DOHH2 (cell line): ENCODE results near the gene ANKRD33B.

Experiments used
- EZH2phosphoT487 ChIP-seq: fragments of 200-600 bp; sonication (generic); IDR thresholded peaks from 2 replicates; pipeline ENCODE4 v1.6.1; 2017; ENCODE audit warnings: borderline replicate concordance, mild to moderate bottlenecking, antibody characterized with exemption, low read length, moderate library complexity, mixed read lengths
- TF ChIP-seq, protein P1 (sequence below): fragments of 200-600 bp; sonication (generic); IDR thresholded peaks from one replicate; pipeline ENCODE4 v1.5.1; 2014; ENCODE audit warnings: antibody characterized with exemption, mild to moderate bottlenecking, low read depth, low read length; ENCODE audit not compliant: poor library complexity, severe bottlenecking

DNA sequence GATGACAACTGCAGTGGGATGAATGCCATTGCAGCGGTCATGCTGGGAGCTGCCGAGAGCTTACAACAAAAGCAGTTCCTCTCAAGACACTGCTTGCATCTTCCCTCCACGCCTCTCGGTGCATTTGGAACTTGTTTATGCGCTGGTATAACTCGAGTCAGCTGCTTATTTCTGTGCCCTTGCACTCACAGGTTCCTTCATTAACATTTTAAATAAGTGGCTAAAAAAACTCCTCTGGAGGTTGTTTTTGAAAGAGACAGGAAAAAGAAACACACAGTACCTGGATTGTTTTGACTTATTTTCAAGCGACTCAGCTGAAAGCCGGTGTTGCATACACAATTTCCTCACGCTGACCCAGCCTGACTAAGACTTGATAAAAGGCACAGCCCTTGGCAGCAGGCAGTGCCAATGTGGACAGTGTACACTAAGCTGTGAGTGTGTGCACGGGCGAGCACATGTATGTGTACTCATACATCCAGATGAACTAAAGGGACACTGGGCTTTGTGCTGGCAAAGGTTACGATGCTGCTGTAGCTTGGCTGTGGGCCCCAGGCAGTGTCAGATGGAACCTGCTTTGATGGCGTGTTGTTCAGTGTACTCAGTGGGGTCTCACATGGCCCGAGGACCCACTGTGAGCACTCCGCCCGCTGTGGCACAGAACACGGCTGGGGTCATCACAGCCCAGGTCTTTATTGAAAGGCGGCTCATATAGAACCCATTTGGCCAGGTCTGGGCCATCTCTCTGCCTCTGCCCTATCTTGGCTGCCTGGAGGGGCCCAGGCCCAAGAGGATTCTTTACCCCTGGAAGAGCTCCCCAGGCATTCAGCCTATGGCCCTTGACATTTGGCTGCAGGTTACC lies 92.3 kb downstream of the ANKRD33B start:
- TF ChIP-seq, protein P1, sequence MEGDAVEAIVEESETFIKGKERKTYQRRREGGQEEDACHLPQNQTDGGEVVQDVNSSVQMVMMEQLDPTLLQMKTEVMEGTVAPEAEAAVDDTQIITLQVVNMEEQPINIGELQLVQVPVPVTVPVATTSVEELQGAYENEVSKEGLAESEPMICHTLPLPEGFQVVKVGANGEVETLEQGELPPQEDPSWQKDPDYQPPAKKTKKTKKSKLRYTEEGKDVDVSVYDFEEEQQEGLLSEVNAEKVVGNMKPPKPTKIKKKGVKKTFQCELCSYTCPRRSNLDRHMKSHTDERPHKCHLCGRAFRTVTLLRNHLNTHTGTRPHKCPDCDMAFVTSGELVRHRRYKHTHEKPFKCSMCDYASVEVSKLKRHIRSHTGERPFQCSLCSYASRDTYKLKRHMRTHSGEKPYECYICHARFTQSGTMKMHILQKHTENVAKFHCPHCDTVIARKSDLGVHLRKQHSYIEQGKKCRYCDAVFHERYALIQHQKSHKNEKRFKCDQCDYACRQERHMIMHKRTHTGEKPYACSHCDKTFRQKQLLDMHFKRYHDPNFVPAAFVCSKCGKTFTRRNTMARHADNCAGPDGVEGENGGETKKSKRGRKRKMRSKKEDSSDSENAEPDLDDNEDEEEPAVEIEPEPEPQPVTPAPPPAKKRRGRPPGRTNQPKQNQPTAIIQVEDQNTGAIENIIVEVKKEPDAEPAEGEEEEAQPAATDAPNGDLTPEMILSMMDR = no peak
- no peak for TF ChIP-seq EZH2phosphoT487
